K562 (cell line): ENCODE results near the gene MLC1. TPM values are rescaled to one million over a fixed set of nuclear protein-coding genes. Genes with fewer than 3 reads are reported as not detected.

Experiments used
- ATAC-seq: fragments of 200-7000 bp; cut with Tn5 transposase; 3 replicates; pipeline ENCODE4 v1.9.1; 2020; ENCODE audit warnings: moderate library complexity
- BruUV-seq: library from RNA; stranded (reverse); fragments of 400-500 nt; replicated peaks from 2 replicates; lab custom pipeline; 2021; lab: Mats Ljungman, UMichigan
- CTCF ChIA-PET: fragments of 300-600 bp; formaldehyde crosslinking; extraction: SDS; loops from one replicate; lab custom pipeline; 2021; ENCODE audit warnings: low intra/inter-chr PET ratio; lab: Yijun Ruan, JAX
- POLR2A ChIA-PET: fragments of 300-600, 350-650 bp; sonication (Branson Sonifier 250); formaldehyde crosslinking; extraction: SDS; loops from one replicate; lab custom pipeline; 2021; ENCODE audit warnings: antibody characterized with exemption, inconsistent platforms; lab: Yijun Ruan, JAX
- DNase-seq, 4 experiments: peaks; one replicate each; pipeline versions ENCODE4 v3.0.0 to v3.0.0-alpha.2; 2011 to 2018; ENCODE audit warnings: low spot score in 3 of 4, mixed read lengths in 3 of 4; ENCODE audit errors: extremely low read depth in 1 of 4
- FAIRE-seq: peaks from 2 replicates; lab custom pipeline; 2011; peaks lifted over from hg19 to GRCh38; lab: Jason Lieb, UNC
- H2AFZ ChIP-seq: 2 replicates; pipeline ENCODE4 v1.6.0; 2011; ENCODE audit warnings: low read depth, low read length, control low read depth, inconsistent platforms
- H3K27ac ChIP-seq: fragments of 200-600 bp; 3 replicates; pipeline ENCODE4 v1.8.0; 2011; ENCODE audit warnings: low read depth, mild to moderate bottlenecking, control low read depth, inconsistent platforms, low read length, moderate library complexity, mixed read lengths; ENCODE audit errors: extremely low read depth
- H3K27me3 ChIP-seq, 2 experiments: fragments of 300-600 bp in 1 of 2; 2 replicates in 1 of 2; 3 replicates in 1 of 2; pipeline versions ENCODE4 v1.6.0 to v1.8.0; 2011; ENCODE audit warnings: inconsistent platforms in 2 of 2, low read length in 2 of 2, mild to moderate bottlenecking in 1 of 2, mixed read lengths in 1 of 2, moderate library complexity in 1 of 2; ENCODE audit not compliant: control insufficient read depth in 2 of 2, insufficient read depth in 2 of 2
- H3K36me3 ChIP-seq: fragments of 300-600 bp; 3 replicates; pipeline ENCODE4 v1.8.0; 2011; ENCODE audit warnings: mild to moderate bottlenecking, low read length, inconsistent platforms; ENCODE audit not compliant: control insufficient read depth, insufficient read depth
- H3K4me1 ChIP-seq, 2 experiments: fragments of 200-600 bp in 1 of 2; replicated peaks in 1 of 2; 2 replicates in 1 of 2; 3 replicates in 1 of 2; pipeline versions ENCODE4 v1.5.1 to v1.8.0; 2011; ENCODE audit warnings: inconsistent platforms in 2 of 2, low read length in 2 of 2, mild to moderate bottlenecking in 1 of 2, mixed read lengths in 1 of 2, moderate library complexity in 1 of 2; ENCODE audit not compliant: control insufficient read depth in 2 of 2, insufficient read depth in 2 of 2
- H3K4me2 ChIP-seq: 2 replicates; pipeline ENCODE4 v1.6.1; 2011; ENCODE audit warnings: low read length, control low read depth, inconsistent platforms, mixed read lengths; ENCODE audit not compliant: insufficient read depth
- H3K4me3 ChIP-seq: fragments of 200-600 bp; sonication (generic), shearing (Covaris generic); 2 replicates; pipeline ENCODE4 v1.5.1; 2016; ENCODE audit warnings: control low read depth, inconsistent platforms
- H3K79me2 ChIP-seq: fragments of 200-600 bp; 3 replicates; pipeline ENCODE4 v1.8.0; 2011; ENCODE audit warnings: low read length, inconsistent platforms; ENCODE audit not compliant: control insufficient read depth, insufficient read depth
- H3K9ac ChIP-seq, 2 experiments: 2 replicates each; pipeline versions ENCODE4 v1.6.0 to v1.6.1; 2011; ENCODE audit warnings: low read depth in 2 of 2, low read length in 2 of 2, control low read depth in 1 of 2, inconsistent platforms in 1 of 2, mild to moderate bottlenecking in 1 of 2, mixed read lengths in 1 of 2; ENCODE audit not compliant: insufficient read depth in 1 of 2
- H3K9me1 ChIP-seq: one replicate; pipeline ENCODE4 v1.6.0; 2011; ENCODE audit warnings: inconsistent platforms, mild to moderate bottlenecking, low read length, moderate library complexity; ENCODE audit not compliant: control insufficient read depth, insufficient read depth
- H3K9me3 ChIP-seq: replicated peaks from 2 replicates; pipeline ENCODE4 v1.5.1; 2011; ENCODE audit warnings: low read depth, low read length, inconsistent platforms; ENCODE audit not compliant: control insufficient read depth, insufficient read depth
- H4K20me1 ChIP-seq: replicated peaks from 2 replicates; pipeline ENCODE4 v1.6.1; 2011; ENCODE audit warnings: low read length, inconsistent platforms, mixed read lengths; ENCODE audit not compliant: control insufficient read depth, insufficient read depth
- BACH1 ChIP-seq: fragments of 200-800 bp; sonication (Bioruptor generic); IDR thresholded peaks from 2 replicates; pipeline ENCODE4 v1.6.1; 2016; ENCODE audit warnings: missing genetic modification characterization, missing compliant biosample characterization
- CTCF ChIP-seq, 3 experiments: IDR thresholded peaks in 2 of 3; conservative IDR thresholded peaks in 1 of 3; 2 replicates each; pipeline ENCODE4 v1.5.1; 2011 to 2012; ENCODE audit warnings: low read length in 3 of 3, mild to moderate bottlenecking in 3 of 3, control low read depth in 2 of 3, improper control_type of control experiment in 1 of 3, inconsistent platforms in 1 of 3, low read depth in 1 of 3, mixed read lengths in 1 of 3, moderate library complexity in 1 of 3; ENCODE audit not compliant: insufficient read depth in 2 of 3
- DACH1 ChIP-seq: fragments of 450-650 bp; IDR thresholded peaks from 2 replicates; pipeline ENCODE4 v1.6.1; 2018; ENCODE audit not compliant: partially characterized antibody
- KDM2B ChIP-seq: fragments of 250-450 bp; sonication (Bioruptor Pico); IDR thresholded peaks from 2 replicates; pipeline ENCODE4 v1.8.0; 2021; ENCODE audit warnings: mild to moderate bottlenecking, moderate library complexity
- MAFK ChIP-seq: IDR thresholded peaks from 2 replicates; pipeline ENCODE4 v1.6.1; 2011; ENCODE audit warnings: low read length, improper control_type of control experiment
- PHTF2 ChIP-seq: fragments of 250-450 bp; sonication (Bioruptor Pico); IDR thresholded peaks from 2 replicates; pipeline ENCODE4 v1.5.0; 2021; ENCODE audit warnings: mild to moderate bottlenecking
- PURB ChIP-seq: sonication (generic); formaldehyde crosslinking; IDR thresholded peaks from 2 replicates; pipeline ENCODE4 v1.9.0; 2021; ENCODE audit warnings: low read depth, mild to moderate bottlenecking, missing genetic modification reagents
- ZFX ChIP-seq: sonication (generic); formaldehyde crosslinking; IDR thresholded peaks from 2 replicates; pipeline ENCODE4 v1.8.0; 2022; ENCODE audit warnings: mild to moderate bottlenecking, missing genetic modification reagents, moderate library complexity
- WGBS: fragments of 100-300 bp; shearing (Covaris generic); methylation state at CpG from one replicate; pipeline ENCODE4 v1.1.6; 2016; ENCODE audit warnings: low coverage, mixed read lengths; ENCODE audit not compliant: insufficient coverage; ENCODE audit errors: missing lambda C conversion rate; 5-methylcytosine and 5-hydroxymethylcytosine counted together
- in situ Hi-C: fragments of 300-500 bp; cut with MboI; formaldehyde crosslinking; loops from 4 replicates; pipeline ENCODE4 v1.15.0; 2018; ENCODE audit warnings: inconsistent platforms, mixed read lengths
- intact Hi-C: fragments of 100-400 bp; cut with micrococcal nuclease; formaldehyde crosslinking; loops from 2 replicates; pipeline ENCODE4 v1.14.2; 2022
- polyA plus RNA-seq, 8 experiments: library from polyadenylated mRNA; depleted of rRNA in 4 of 8; stranded (reverse) in 5 of 8; unstranded in 3 of 8; fragments of >200 nt; fragmentation: Nextera tagmentation in 2 of 8; fragmentation: Illumina TruSeq in 1 of 8; extraction: Ambion mirVana in 2 of 8; extraction: Trizol in 1 of 8; gene quantifications; 2 replicates each; pipeline versions ENCODE4 v1.2.1 to v1.2.3, GENCODE V29; 2011 to 2014; ENCODE audit warnings: inconsistent platforms in 1 of 8, missing spikeins in 1 of 8
- total RNA-seq, 7 experiments: library from RNA; depleted of rRNA in 6 of 7; stranded (reverse); fragments of >200 nt in 6 of 7; fragmentation: Illumina TruSeq in 2 of 7; extraction: Trizol in 2 of 7; gene quantifications; 2 replicates each; pipeline versions ENCODE4 v1.2.1 to v1.2.3, GENCODE V29; 2011 to 2021; ENCODE audit warnings: low replicate concordance in 1 of 7
- TF ChIP-seq, protein P1 (sequence below): fragments of 200-800 bp; sonication (Bioruptor generic); IDR thresholded peaks from 2 replicates; pipeline ENCODE4 v1.6.1; 2016; ENCODE audit warnings: missing genetic modification characterization, missing compliant biosample characterization

MLC1 gene
- total and polyA plus RNA-seq, 9 of the 15 experiments (the other 6 are each of a cell fraction or from before 2014, with no cell fraction given), result 0.06 to 0.98 (median 0.39) TPM

- 80% methylated on average over 3 of the region's 3 CpGs for WGBS
- H3K4me1 ChIP-seq, result peaks cover 3% of the 10 kb centered on the region in 2 experiments; a peak in 2 of 5 replicates
- no peak overlapping the region for H3K9ac ChIP-seq
- no peak overlapping the region for H3K4me2 ChIP-seq
- H4K20me1 ChIP-seq, result no peaks in the 10 kb centered on the region
- ChIA-PET CTCF (no interaction called here), POLR2A (no interaction called here)
- H3K4me3 ChIP-seq, result no peak overlapping the region
- no peaks in the 10 kb centered on the region for H3K79me2 ChIP-seq
- no peaks in the 10 kb centered on the region for H3K27me3 ChIP-seq
- FAIRE-seq, result no peak
- H3K9me3 ChIP-seq, result no peaks in the 10 kb centered on the region
- no peaks in the 10 kb centered on the region for H3K9me1 ChIP-seq
- no peak for DNase-seq
- intact Hi-C loops (no loop called here), in situ Hi-C loops (no loop called here)
- no peak overlapping the region for H3K27ac ChIP-seq
- H3K36me3 ChIP-seq, result no peaks in the 10 kb centered on the region
- no TSS peak for BruUV-seq
- ATAC-seq, result no peak
- TF ChIP-seq KDM2B (CRISPR knock-in tag), result no peak
- TF ChIP-seq BACH1 (tag), result no peak
- TF ChIP-seq MAFK, result no peak
- TF ChIP-seq CTCF (IDR thresholded peaks at IDR 0.05 in 2 of 3, conservative IDR thresholded peaks at IDR 0.05 in 1 of 3; ENCODE audit: insufficient read depth in 2 of 3, low read depth in 1 of 3, low read length in 3 of 3), result no peak
- no peak for TF ChIP-seq ZFX
- TF ChIP-seq, protein P1, sequence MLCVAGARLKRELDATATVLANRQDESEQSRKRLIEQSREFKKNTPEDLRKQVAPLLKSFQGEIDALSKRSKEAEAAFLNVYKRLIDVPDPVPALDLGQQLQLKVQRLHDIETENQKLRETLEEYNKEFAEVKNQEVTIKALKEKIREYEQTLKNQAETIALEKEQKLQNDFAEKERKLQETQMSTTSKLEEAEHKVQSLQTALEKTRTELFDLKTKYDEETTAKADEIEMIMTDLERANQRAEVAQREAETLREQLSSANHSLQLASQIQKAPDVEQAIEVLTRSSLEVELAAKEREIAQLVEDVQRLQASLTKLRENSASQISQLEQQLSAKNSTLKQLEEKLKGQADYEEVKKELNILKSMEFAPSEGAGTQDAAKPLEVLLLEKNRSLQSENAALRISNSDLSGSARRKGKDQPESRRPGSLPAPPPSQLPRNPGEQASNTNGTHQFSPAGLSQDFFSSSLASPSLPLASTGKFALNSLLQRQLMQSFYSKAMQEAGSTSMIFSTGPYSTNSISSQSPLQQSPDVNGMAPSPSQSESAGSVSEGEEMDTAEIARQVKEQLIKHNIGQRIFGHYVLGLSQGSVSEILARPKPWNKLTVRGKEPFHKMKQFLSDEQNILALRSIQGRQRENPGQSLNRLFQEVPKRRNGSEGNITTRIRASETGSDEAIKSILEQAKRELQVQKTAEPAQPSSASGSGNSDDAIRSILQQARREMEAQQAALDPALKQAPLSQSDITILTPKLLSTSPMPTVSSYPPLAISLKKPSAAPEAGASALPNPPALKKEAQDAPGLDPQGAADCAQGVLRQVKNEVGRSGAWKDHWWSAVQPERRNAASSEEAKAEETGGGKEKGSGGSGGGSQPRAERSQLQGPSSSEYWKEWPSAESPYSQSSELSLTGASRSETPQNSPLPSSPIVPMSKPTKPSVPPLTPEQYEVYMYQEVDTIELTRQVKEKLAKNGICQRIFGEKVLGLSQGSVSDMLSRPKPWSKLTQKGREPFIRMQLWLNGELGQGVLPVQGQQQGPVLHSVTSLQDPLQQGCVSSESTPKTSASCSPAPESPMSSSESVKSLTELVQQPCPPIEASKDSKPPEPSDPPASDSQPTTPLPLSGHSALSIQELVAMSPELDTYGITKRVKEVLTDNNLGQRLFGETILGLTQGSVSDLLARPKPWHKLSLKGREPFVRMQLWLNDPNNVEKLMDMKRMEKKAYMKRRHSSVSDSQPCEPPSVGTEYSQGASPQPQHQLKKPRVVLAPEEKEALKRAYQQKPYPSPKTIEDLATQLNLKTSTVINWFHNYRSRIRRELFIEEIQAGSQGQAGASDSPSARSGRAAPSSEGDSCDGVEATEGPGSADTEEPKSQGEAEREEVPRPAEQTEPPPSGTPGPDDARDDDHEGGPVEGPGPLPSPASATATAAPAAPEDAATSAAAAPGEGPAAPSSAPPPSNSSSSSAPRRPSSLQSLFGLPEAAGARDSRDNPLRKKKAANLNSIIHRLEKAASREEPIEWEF (CRISPR knock-in tag), result no peak
- no peak for TF ChIP-seq PURB (CRISPR knock-in tag)
- no peak for TF ChIP-seq PHTF2 (CRISPR knock-in tag)
- TF ChIP-seq DACH1, result peak; percentile 91
- no peak overlapping the region for H2AFZ ChIP-seq
Observed at GRCh38 chr22:50098052-50098451, 12.8 kb upstream of the MLC1 start.
